ENCODE data around the gene UNC119B.
"Not testable (repeated sequence)": the region's sequence is repeated elsewhere in the genome, so short reads cannot be mapped to it uniquely, and the experiment has no call there.

Gene UNC119B

GRCh38 chr12:120720234-120720986 is 10.2 kb downstream of the UNC119B start:
- DNase-seq = peak; percentile 10 to 53

- DNase-seq = no peak
Measured at GRCh38 chr12:120720987-120721801, 10.9 kb downstream of the UNC119B start.

GRCh38 chr12:120721866-120722265 is 11.6 kb downstream of the UNC119B start:
- DNase-seq = no peak

DNA sequence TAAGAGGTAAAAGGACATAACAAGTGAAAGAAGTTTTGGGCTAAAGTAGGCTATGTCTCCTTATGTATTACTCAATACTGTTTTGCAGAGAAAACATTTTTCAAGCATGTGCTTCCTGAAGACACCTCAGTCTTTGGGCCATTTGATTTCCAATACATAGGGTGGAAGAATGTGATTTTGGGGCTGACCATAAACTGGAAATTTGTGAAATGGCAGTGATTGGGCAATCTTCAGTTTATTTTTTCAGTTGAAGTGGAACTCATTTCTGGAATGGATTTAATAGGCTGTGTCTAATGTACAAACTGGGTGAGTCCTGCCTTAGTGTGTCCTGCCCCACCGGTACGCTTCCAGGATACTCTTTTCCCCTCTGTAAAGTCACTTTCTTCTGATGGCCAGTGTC is 12.5 kb downstream of the UNC119B start:
- DNase-seq = no peak

DNA sequence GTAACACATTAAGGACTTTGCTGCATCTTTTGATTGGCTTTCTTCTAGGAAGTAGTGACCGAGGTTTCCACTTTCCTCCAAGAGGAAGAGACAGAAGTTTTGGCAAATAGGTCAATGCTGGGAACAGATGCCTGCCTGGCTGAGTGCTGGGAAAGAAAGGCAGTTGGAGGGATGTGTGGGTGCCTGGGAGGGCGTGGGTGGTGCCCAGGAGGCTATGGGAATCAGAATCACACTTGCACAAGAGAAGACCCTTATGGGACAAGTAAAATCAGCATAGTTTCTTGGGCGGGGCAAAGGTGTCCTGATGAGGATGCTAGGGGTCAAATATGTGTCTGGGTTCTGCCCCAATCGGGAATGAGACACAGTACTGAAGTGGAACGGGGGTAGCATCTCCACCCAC is 14.5 kb downstream of the UNC119B start:
- DNase-seq = no peak

DNA sequence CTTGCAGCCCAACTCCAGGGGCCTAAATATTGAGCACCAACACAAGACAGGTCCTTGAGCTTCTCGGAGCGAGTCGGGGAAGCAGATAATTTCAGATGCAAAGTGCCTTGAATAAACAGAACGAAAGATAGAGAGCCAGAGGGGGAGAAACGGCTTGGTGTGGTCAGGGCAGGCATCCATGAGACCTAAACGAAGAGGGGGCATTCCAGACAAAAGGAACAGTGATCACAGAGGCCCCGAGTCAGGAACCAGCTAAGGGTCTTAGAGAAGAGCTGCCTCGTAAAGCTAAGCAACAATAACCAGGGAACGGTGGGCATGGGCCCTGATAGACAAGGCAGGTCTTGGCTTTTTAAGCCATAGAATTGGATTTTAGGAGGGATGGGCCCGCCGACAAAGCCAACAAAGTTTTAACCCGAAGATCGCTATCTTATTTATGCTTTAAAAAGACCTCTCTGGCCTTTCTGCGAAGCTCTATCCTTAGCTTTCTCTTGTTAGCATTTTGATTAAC is 14.9 kb downstream of the UNC119B start:
- no peak for DNase-seq

- DNase-seq = peak; percentile 59 to 75
Measured at GRCh38 chr12:120725659-120726509, 15.6 kb downstream of the UNC119B start, which contains the start of gene ACADS. ACADS (plus strand) TSS chr12:120725826; CDS start chr12:120725886, 60 bp downstream.

DNA sequence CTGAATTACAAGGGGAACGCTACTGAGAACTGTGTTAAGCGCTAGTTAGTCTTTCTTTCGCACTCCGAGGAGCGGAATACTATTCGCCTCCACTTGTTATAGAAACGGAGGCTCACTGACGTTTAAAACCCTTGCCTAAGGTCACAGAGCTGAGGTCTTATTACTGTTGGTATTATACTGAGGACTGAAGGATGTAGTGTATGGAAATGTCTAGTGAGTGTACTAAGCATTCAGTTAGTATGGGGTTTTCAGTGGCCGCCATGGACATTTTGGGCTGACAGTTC is 16.2 kb downstream of the UNC119B start:
- no peak for DNase-seq

- DNase-seq = no peak
Measured at GRCh38 chr12:120726961-120727360, 16.7 kb downstream of the UNC119B start.

GRCh38 chr12:120732198-120732597 is 21.9 kb downstream of the UNC119B start:
- not testable (repeated sequence) for DNase-seq

GRCh38 chr12:120733574-120733973 is 23.3 kb downstream of the UNC119B start:
- no peak for DNase-seq

DNA sequence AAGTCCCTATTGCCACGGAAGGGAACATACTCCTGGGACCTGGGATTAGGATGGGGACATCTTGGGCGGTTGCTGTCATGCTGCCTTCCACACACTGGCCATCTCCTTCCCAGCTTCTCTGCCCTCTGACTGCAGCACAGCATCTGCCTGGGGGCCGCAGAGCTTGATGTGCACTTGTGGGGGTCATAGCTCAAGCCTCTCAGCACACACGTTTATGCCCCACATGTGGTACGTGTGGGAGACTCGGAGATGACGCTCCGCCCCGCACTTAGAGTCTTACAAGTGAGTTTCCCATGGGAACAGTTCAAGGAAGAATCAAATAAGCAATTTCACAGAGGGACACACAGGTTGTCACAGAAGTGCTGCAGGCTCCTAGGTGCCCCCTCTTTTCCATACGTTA is 24.0 kb downstream of the UNC119B start:
- DNase-seq = no peak

GRCh38 chr12:120735181-120735580 is 24.9 kb downstream of the UNC119B start:
- no peak for DNase-seq

DNA sequence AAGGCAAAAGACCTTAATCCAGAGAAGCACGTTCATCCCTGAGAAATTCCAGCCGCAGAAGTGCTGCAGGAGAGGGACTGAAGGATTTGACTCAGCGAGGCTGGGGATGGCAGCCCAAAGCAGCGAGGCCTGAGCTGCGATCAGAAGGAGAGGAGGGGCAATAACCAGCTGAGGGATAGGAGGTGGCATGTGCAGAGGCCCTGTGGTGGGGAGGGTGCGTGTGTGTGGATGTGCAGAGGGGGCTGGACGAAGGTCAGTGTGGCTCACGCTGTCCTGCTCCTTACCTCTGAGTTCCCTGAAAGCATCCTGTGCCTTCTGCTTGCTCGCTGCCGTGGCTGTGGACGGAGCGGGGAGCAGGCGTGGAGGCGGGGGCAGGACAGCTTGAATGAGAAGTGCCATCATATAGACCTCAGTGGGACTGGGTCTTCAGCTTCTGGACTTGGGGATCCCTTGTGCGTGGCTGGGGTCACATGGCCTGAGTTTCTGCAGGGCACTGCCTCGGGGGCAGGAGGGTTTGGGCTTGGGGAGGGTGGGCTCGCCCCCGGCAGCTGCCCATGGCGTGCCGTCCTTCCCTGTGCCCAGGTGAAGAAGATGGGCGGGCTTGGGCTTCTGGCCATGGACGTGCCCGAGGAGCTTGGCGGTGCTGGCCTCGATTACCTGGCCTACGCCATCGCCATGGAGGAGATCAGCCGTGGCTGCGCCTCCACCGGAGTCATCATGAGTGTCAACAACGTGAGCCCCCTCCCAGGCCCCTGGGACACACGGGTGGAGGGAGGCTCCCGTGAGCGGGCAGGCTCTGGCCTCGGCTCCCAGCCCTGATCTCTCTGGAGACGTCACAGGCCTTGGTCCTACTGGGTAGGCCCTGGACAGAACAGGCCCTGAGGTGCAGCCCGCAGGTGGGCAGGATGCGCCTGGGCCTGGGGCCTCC is 26.4 kb downstream of the UNC119B start:
- no peak for DNase-seq

- no peak for DNase-seq
Measured at GRCh38 chr12:120737557-120738251, 27.4 kb downstream of the UNC119B start.

DNA sequence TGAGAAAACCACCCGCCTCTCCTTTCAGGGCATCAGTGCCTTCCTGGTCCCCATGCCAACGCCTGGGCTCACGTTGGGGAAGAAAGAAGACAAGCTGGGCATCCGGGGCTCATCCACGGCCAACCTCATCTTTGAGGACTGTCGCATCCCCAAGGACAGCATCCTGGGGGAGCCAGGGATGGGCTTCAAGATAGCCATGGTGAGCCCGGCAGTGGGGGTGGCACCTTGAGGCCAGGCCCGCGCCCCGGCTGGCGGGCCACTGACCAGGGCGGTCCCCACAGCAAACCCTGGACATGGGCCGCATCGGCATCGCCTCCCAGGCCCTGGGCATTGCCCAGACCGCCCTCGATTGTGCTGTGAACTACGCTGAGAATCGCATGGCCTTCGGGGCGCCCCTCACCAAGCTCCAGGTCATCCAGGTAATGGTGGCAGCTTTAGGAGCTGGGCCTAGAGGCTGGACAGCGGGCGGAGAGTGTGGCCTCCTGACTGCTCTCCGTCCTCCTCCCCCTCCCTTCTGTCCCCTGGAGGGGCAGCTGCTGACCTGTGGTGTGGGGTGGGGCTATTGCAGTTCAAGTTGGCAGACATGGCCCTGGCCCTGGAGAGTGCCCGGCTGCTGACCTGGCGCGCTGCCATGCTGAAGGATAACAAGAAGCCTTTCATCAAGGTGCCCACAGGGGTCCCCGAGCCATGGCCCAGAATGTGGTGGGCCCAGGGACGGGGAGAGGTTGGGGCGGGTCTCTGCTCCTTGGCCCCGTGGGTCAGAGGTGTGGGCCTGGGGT is 28.2 kb downstream of the UNC119B start:
- DNase-seq = no peak

DNA sequence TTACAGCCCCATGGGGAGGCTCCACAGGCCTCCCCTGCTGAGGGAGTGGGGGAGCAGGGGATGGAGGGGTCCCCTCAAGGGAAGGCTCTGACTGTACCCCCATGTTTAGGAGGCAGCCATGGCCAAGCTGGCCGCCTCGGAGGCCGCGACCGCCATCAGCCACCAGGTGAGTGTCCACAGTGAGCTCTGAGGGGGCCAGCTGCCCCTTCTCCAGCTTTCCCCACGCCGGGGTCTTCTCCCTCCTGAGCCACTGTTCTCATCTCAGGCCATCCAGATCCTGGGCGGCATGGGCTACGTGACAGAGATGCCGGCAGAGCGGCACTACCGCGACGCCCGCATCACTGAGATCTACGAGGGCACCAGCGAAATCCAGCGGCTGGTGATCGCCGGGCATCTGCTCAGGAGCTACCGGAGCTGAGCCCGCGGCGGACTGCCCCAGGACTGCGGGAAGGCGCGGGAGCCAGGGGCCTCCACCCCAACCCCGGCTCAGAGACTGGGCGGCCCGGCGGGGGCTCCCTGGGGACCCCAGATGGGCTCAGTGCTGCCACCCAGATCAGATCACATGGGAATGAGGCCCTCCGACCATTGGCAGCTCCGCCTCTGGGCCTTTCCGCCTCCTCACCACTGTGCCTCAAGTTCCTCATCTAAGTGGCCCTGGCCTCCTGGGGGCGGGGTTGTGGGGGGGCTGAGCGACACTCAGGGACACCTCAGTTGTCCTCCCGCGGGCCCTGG is 28.9 kb downstream of the UNC119B start:
- DNase-seq = no peak

DNA sequence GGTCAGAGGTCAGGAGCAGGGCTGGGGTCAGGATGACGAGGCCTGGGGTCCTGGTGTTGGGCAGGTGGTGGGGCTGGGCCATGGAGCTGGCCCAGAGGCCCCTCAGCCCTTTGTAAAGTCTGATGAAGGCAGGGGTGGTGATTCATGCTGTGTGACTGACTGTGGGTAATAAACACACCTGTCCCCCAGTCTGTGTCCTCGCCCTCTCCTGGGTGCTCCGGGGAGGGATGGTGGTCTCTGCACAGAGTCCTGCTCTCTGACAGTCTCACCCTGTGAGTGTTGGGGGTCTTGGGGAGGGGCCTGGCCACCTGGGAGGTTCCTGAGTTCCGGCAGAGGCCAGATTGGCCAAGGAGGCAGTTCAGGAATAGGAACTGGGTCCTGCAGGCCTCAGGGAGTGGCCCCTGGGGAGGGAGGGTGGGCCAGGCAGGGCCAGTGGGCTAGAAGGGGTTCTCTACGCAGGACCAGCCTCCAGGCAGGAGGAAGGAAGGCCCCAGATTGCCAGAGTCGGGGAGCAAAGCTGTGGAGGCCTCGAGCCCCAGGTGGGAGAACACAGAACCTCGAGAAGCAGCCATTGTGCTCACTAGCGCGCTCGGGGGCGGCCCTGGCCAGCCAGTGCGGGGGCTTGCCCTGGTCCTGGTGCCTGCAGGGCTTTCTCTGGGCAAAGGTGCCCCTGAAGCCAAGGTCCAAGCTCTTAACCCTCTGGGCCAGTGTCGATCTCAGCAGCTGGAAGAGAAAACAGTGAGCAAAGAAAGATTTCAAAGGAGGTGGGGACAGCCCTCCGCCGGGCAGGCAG is 29.8 kb downstream of the UNC119B start:
- DNase-seq = no peak

GRCh38 chr12:120740871-120741270 is 30.6 kb downstream of the UNC119B start:
- no peak for DNase-seq

Measured in hippocampal formation (tissue), 2 donors.